Upper lobe of right lung (tissue), 1 donor: Measurements from ENCODE around the gene COL24A1. TPM values are rescaled to one million over a fixed set of nuclear protein-coding genes. Genes with fewer than 3 reads are reported as not detected.
A peak's percentile ranks its signal among the peaks of the same experiment; 100 is the strongest.

ENCODE experiments used
- ATAC-seq: fragments of 200-7000 bp; cut with Tn5 transposase; one replicate; pipeline ENCODE4 v1.9.1; 2020; ENCODE audit warnings: mild to moderate bottlenecking, moderate library complexity
- DNase-seq: peaks from one replicate; pipeline ENCODE4 v3.0.0-alpha.2; 2020
- H3K27ac ChIP-seq: fragments of 200-600 bp; one replicate; pipeline ENCODE4 v1.8.0; 2022
- H3K27me3 ChIP-seq: fragments of 200-600 bp; one replicate; pipeline ENCODE4 v1.8.0; 2022; ENCODE audit warnings: mild to moderate bottlenecking
- H3K36me3 ChIP-seq: fragments of 200-600 bp; one replicate; pipeline ENCODE4 v1.8.0; 2022
- H3K4me1 ChIP-seq: fragments of 200-600 bp; one replicate; pipeline ENCODE4 v1.8.0; 2022
- H3K4me3 ChIP-seq: fragments of 200-600 bp; one replicate; pipeline ENCODE4 v1.8.0; 2022; ENCODE audit warnings: mild to moderate bottlenecking
- H3K9me3 ChIP-seq: fragments of 200-600 bp; one replicate; pipeline ENCODE4 v1.8.0; 2022
- intact Hi-C: fragments of 100-400 bp; cut with DNase I; formaldehyde crosslinking; loops from one replicate; pipeline ENCODE4 v1.11.0; 2022
- total RNA-seq: library from RNA; stranded (reverse); fragmentation: NEBNext Ultra II Directional; extraction: Animal tissue kit (Norgen Biotek cat#: 25700); gene quantifications from one replicate; pipeline ENCODE4 v1.2.1, GENCODE V29; 2021
- TF ChIP-seq, protein P1 (sequence below): fragments of 200-600 bp; IDR thresholded peaks from one replicate; pipeline ENCODE4 v1.8.0; 2022; ENCODE audit warnings: antibody characterized with exemption
- donor health status: DM: no; HTN: yes; CAD: no; lungs with severe emphysema.

Gene COL24A1
- total RNA-seq, 1 donor from 2014 or later: 1.6 TPM

DNA sequence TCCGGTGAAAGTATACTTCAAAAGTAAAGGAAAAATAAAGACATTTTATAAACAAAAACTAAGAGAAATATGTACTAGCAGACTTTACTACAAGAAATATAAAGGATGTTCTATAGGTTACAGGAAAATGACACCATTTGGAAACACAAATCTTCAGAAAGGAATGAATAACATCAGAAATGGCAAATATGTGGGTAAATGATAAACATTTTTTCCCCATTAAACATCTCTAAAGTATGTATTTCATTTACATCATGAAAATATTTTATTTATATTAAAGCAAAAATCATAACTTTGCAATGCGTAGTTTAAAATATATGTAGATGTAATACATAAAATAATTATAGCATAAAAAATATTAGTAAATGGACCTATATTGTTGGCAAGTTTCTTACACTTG lies 264.2 kb downstream of the COL24A1 start:
- Histone ChIP-seq H3K9me3 (no peaks in the 10 kb centered on the region), H3K4me3 (no peak overlapping the region), H3K27me3 (no peaks in the 10 kb centered on the region), H3K4me1 (no peaks in the 10 kb centered on the region), H3K27ac (no peak overlapping the region), H3K36me3 (no peaks in the 10 kb centered on the region)
- TF ChIP-seq, protein P1, sequence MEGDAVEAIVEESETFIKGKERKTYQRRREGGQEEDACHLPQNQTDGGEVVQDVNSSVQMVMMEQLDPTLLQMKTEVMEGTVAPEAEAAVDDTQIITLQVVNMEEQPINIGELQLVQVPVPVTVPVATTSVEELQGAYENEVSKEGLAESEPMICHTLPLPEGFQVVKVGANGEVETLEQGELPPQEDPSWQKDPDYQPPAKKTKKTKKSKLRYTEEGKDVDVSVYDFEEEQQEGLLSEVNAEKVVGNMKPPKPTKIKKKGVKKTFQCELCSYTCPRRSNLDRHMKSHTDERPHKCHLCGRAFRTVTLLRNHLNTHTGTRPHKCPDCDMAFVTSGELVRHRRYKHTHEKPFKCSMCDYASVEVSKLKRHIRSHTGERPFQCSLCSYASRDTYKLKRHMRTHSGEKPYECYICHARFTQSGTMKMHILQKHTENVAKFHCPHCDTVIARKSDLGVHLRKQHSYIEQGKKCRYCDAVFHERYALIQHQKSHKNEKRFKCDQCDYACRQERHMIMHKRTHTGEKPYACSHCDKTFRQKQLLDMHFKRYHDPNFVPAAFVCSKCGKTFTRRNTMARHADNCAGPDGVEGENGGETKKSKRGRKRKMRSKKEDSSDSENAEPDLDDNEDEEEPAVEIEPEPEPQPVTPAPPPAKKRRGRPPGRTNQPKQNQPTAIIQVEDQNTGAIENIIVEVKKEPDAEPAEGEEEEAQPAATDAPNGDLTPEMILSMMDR: no peak
- DNase-seq (no peak), ATAC-seq (no peak)
- intact Hi-C loops: no loop called here

DNA sequence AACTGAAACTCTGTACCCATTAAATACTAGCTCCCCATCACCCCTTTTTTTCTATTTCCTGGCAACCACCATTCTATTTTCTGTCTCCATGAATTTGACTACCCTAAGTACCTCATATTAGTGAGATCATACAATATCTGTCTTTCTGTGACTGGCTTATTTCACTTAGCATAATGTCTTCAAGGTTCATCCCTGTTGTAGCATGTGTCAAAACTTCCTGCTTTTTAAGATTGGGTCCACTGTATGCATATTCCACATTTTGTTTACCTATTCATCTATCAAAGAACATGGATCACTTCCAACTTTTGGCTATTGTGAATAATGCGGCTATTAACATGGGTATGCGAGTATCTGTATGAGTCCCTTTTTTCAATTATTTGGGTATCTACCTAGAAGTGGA lies 266.7 kb downstream of the COL24A1 start:
- no peak overlapping the region for H3K27ac ChIP-seq
- no peaks in the 10 kb centered on the region for H3K4me1 ChIP-seq
- TF ChIP-seq, protein P1: no peak
- no peaks in the 10 kb centered on the region for H3K9me3 ChIP-seq
- ATAC-seq (no peak), DNase-seq (no peak)
- no peaks in the 10 kb centered on the region for H3K36me3 ChIP-seq
- intact Hi-C loops: no loop called here
- H3K27me3 ChIP-seq: no peaks in the 10 kb centered on the region
- H3K4me3 ChIP-seq: no peak overlapping the region

DNA sequence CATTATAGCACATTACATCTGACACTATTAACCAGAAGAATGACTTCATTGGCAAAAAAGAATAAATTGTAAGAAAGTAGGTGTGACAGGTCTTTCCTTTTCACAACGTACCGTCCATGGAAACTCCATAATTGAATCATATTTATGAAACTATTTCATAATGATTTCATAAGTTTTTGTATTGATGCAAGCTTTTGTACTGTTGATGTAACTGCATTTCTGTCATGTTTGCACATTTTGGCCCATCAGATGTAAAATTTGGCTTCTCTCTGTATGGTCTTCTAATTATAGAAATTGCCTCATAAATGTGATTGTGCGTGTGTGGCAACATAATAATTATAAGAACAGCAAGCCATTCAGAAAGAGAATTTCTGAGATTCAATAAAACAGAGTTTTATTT lies 267.7 kb downstream of the COL24A1 start:
- Histone ChIP-seq H3K4me1 (no peaks in the 10 kb centered on the region), H3K9me3 (no peaks in the 10 kb centered on the region), H3K4me3 (no peak overlapping the region), H3K27me3 (no peaks in the 10 kb centered on the region), H3K27ac (no peak overlapping the region), H3K36me3 (no peaks in the 10 kb centered on the region)
- no peak for DNase-seq
- intact Hi-C loops: no loop called here
- ATAC-seq: no peak
- TF ChIP-seq, protein P1: no peak

DNA sequence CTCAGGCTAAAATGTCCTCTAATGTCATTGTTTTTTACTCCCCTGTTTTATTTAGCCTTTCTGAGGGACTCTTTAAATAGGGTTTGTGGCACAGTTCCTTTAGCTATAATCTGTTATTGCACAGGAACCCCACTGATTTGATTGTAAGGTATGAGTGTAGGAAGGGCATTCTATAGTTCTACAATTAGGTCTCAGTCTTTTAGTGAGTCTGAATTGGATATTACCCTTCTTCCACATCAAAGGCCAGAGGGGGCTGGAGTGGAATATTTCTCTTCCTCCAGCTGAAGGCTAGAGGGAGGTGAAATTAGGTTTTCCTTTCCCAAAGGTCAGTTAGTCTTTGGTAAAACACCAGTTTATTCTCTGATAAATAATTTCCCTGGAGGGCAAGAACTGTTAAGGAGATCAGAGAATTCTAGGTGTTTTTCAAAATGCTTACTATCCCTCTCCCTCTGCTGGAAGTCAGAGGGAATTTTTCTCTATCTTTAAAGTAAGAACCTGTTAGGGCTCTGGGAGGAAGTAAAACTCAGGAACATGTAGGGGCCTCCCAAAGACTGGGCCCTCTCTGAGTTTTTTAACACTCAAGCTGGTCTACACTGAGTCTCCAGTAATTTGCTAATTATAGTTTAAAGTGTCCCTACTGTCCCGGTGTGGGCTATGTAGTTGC lies 272.1 kb downstream of the COL24A1 start:
- no peaks in the 10 kb centered on the region for H3K9me3 ChIP-seq
- H3K4me3 ChIP-seq: no peak overlapping the region
- intact Hi-C loops: no loop called here
- no peaks in the 10 kb centered on the region for H3K4me1 ChIP-seq
- H3K27ac ChIP-seq: no peak overlapping the region
- no peaks in the 10 kb centered on the region for H3K27me3 ChIP-seq
- TF ChIP-seq, protein P1: peak; percentile 52
- no peaks in the 10 kb centered on the region for H3K36me3 ChIP-seq
- ATAC-seq (peak; percentile 45), DNase-seq (no peak)

DNA sequence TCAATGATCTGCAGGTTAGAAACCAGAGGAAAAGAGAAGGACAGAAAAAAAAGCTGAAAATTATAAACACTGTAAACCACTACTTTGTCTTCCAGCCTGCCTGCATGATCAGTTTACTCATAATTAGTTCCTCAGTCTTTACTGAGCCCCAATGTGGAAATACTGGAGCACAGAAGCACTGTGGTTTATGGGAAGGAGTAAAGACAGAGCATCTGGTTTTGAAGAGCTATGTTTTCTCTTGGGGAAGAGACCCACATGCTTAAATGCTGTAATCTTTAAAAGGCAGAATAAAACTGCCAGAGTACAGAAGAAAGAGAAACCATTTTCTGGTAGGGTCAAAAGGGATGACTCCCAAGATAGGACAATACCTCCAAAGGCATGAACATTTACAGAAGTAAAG lies 289.4 kb downstream of the COL24A1 start:
- no peak for DNase-seq
- H3K9me3 ChIP-seq: no peaks in the 10 kb centered on the region
- intact Hi-C loops: no loop called here
- ATAC-seq: no peak
- TF ChIP-seq, protein P1: no peak
- no peak overlapping the region for H3K4me3 ChIP-seq
- no peak overlapping the region for H3K27ac ChIP-seq
- no peaks in the 10 kb centered on the region for H3K27me3 ChIP-seq
- no peaks in the 10 kb centered on the region for H3K36me3 ChIP-seq
- no peaks in the 10 kb centered on the region for H3K4me1 ChIP-seq

DNA sequence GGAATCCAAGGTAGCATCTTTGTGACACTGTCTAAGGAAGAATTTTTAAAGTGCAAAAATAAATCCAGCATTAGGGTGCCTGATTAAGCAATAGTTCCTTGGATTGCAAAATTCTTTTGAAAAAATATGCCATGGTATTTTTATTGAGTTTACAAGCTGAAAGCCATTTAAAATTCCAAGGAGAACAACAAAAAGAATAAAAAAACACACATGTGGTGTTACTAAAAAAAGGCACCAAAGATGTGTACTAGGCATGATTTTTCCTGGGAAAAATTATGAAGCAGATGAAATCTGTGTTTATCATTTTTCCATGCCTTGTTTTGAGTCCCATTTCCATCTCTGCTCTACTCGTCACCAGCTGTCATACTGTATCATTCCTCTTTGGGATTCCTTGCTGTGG lies 291.4 kb downstream of the COL24A1 start:
- TF ChIP-seq, protein P1: no peak
- Histone ChIP-seq H3K27me3 (no peaks in the 10 kb centered on the region), H3K4me3 (no peak overlapping the region), H3K36me3 (no peaks in the 10 kb centered on the region), H3K9me3 (no peaks in the 10 kb centered on the region), H3K27ac (no peak overlapping the region), H3K4me1 (no peaks in the 10 kb centered on the region)
- DNase-seq (no peak), ATAC-seq (no peak)
- intact Hi-C loops: no loop called here
